ENCODE data around the gene FRMD4A. TPM values are rescaled to one million over a fixed set of nuclear protein-coding genes. Genes with fewer than 3 reads are reported as not detected.

FRMD4A gene
- total and polyA plus RNA-seq, 2 experiments from 2014 or later = 5.4 to 10.3 TPM

- TF ChIP-seq EZH2phosphoT487 (IDR thresholded peaks at IDR 0.05; ENCODE audit: low read depth, severe bottlenecking, unreplicated experiment) (no peak), EZH2 (IDR thresholded peaks at IDR 0.05; ENCODE audit: borderline replicate concordance) (no peak), CTCF (IDR thresholded peaks at IDR 0.05; ENCODE audit: poor library complexity) (no peak)
Observed at GRCh38 chr10:14291296-14291695, 39.4 kb downstream of the FRMD4A start.

GRCh38 chr10:14285941-14286560, 44.7 kb downstream of the FRMD4A start:
- H3K4me2 ChIP-seq = no peak overlapping the region
- H3K27ac ChIP-seq = no peak overlapping the region
- H3K9me3 ChIP-seq (ENCODE audit: low read depth) = no peaks in the 10 kb centered on the region
- H3K9me2 ChIP-seq (replicated peaks; ENCODE audit: insufficient read depth) = no peaks in the 10 kb centered on the region
- no peak for TF ChIP-seq EZH2 (IDR thresholded peaks at IDR 0.05; ENCODE audit: borderline replicate concordance)
- TF ChIP-seq CTCF (IDR thresholded peaks at IDR 0.05; ENCODE audit: poor library complexity) = no peak
- no peak for TF ChIP-seq EZH2phosphoT487 (IDR thresholded peaks at IDR 0.05; ENCODE audit: low read depth, severe bottlenecking, unreplicated experiment)
- no peak for DNase-seq (ENCODE audit: low spot score)
- H3K4me3 ChIP-seq = no peak overlapping the region
- H4K20me1 ChIP-seq (ENCODE audit: insufficient read depth, poor library complexity, severe bottlenecking) = no peaks in the 10 kb centered on the region
- no peaks in the 10 kb centered on the region for H3K4me1 ChIP-seq (ENCODE audit: insufficient read depth)
- H3K79me2 ChIP-seq = no peaks in the 10 kb centered on the region
- H2AFZ ChIP-seq = no peak overlapping the region
- peaks cover 4% of the 10 kb centered on the region for H3K27me3 ChIP-seq
- 88% methylated on average over 6 of the region's 6 CpGs for WGBS (ENCODE audit: low lambda C conversion rate, missing lambda C conversion rate)
- H3K36me3 ChIP-seq (replicated peaks; ENCODE audit: insufficient read depth, low read depth) = no peaks in the 10 kb centered on the region

More at GRCh38 chr10:14291296-14291695, 39.4 kb downstream of the FRMD4A start:
- Histone ChIP-seq H3K9me2 (replicated peaks; ENCODE audit: insufficient read depth) (no peaks in the 10 kb centered on the region), H3K4me3 (no peak overlapping the region), H3K9me3 (ENCODE audit: low read depth) (no peaks in the 10 kb centered on the region), H3K4me2 (no peak overlapping the region), H3K27ac (no peak overlapping the region), H3K27me3 (no peaks in the 10 kb centered on the region), H4K20me1 (ENCODE audit: insufficient read depth, poor library complexity, severe bottlenecking) (no peaks in the 10 kb centered on the region), H3K79me2 (no peaks in the 10 kb centered on the region), H3K36me3 (replicated peaks; ENCODE audit: insufficient read depth, low read depth) (no peaks in the 10 kb centered on the region), H3K4me1 (ENCODE audit: insufficient read depth) (peaks cover 4% of the 10 kb centered on the region), H2AFZ (no peak overlapping the region)
- WGBS (ENCODE audit: low lambda C conversion rate, missing lambda C conversion rate) = 100% methylated on average over 1 of the region's 1 CpG
- DNase-seq (ENCODE audit: low spot score) = no peak

- Histone ChIP-seq H3K9me2 (replicated peaks; ENCODE audit: insufficient read depth) (no peaks in the 10 kb centered on the region), H3K36me3 (replicated peaks; ENCODE audit: insufficient read depth, low read depth) (no peaks in the 10 kb centered on the region), H3K27ac (no peak overlapping the region), H3K27me3 (peaks cover 4% of the 10 kb centered on the region), H3K4me2 (no peak overlapping the region), H3K79me2 (no peaks in the 10 kb centered on the region), H4K20me1 (ENCODE audit: insufficient read depth, poor library complexity, severe bottlenecking) (no peaks in the 10 kb centered on the region), H3K4me3 (no peak overlapping the region), H3K4me1 (ENCODE audit: insufficient read depth) (no peaks in the 10 kb centered on the region), H3K9me3 (ENCODE audit: low read depth) (no peaks in the 10 kb centered on the region), H2AFZ (no peak overlapping the region)
- WGBS (ENCODE audit: low lambda C conversion rate, missing lambda C conversion rate) = 42% methylated on average over 4 of the region's 4 CpGs
- no peak for DNase-seq (ENCODE audit: low spot score)
- no peak for TF ChIP-seq EZH2phosphoT487 (IDR thresholded peaks at IDR 0.05; ENCODE audit: low read depth, severe bottlenecking, unreplicated experiment)
- TF ChIP-seq CTCF (IDR thresholded peaks at IDR 0.05; ENCODE audit: poor library complexity) = no peak
- TF ChIP-seq EZH2 (IDR thresholded peaks at IDR 0.05; ENCODE audit: borderline replicate concordance) = no peak
Observed at GRCh38 chr10:14282276-14282675, 48.4 kb downstream of the FRMD4A start.

Data from hepatocyte (in vitro differentiated cells).